ENCODE results near the gene HOXA4.

DNA sequence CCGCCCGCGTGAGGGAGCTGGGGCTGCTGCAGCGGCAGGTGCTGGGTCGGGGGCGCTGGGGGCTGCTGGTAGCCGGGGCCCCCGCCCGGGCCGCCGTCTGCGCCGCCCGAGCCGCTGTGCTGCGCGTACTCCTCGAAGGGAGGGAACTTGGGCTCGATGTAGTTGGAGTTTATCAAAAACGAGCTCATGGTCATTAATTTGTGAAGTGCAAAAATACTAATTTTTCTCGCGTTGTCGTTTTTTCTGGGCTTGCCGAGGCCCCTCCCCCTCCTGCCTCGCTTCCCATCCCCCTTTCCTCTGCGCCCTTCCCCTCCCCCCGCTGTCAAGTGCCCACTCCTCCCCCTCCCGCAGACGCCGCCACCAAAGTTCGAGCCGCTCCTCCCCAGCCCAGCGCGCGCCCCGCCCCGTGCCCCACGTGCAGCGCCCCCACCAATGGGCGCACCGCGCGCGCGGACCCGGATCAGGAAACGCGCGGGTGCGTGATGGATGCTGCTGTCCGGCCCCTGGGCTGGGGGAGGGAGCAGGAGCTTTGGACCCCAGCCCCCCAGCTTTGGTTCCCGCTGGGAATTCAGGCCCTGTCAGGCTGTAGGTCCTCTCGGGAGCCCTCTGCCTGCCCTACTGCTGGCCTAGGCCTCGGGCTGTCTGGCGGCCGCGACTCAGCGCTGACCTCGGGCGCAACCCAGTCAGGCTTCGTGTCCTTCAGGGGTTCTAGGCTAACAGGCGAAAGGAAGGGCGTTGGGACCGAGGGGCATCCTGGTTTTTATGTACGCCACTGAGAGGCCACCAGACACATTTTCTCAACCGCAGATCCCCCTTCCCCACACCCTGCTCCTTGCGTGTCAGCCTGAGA lies at the start of gene HOXA4:
- no peak for TF ChIP-seq CTCF (conservative IDR thresholded peaks at IDR 0.05 in 1 of 2, IDR thresholded peaks at IDR 0.05 in 1 of 2; ENCODE audit: low read depth in 1 of 2, low read length in 2 of 2)
- no peak for TF ChIP-seq EZH2 (IDR thresholded peaks at IDR 0.05; ENCODE audit: low read length, missing control alignments)

Measured in fibroblast of lung (primary cell).